ENCODE data around the gene NUDT22.
A peak's percentile ranks its signal among the peaks of the same experiment; 100 is the strongest.

NUDT22 gene

GRCh38 chr11:64275031-64275800 lies 49.1 kb downstream of the NUDT22 start:
- no peak for TF ChIP-seq CTCF (IDR thresholded peaks at IDR 0.05; ENCODE audit: low read depth, low read length)

GRCh38 chr11:64275841-64276240 lies 49.8 kb downstream of the NUDT22 start:
- no peak for TF ChIP-seq CTCF (IDR thresholded peaks at IDR 0.05; ENCODE audit: low read depth, low read length)
- DNase-seq (ENCODE audit: low read depth in 2 of 2), result no peak
- no peak overlapping the region for H3K4me3 ChIP-seq (replicated peaks in 1 of 2; ENCODE audit: low read depth in 2 of 2, low read length in 2 of 2)

More at GRCh38 chr11:64275031-64275800, 49.1 kb downstream of the NUDT22 start:
- H3K4me3 ChIP-seq (replicated peaks in 1 of 2; ENCODE audit: low read depth in 2 of 2, low read length in 2 of 2), result no peak overlapping the region
- DNase-seq (ENCODE audit: low read depth in 2 of 2), result no peak

GRCh38 chr11:64276653-64277431 lies 50.8 kb downstream of the NUDT22 start:
- peak in 1 of 2 donors; percentile 28 for DNase-seq (ENCODE audit: low read depth in 2 of 2)
- H3K4me3 ChIP-seq (replicated peaks in 1 of 2; ENCODE audit: low read depth in 2 of 2, low read length in 2 of 2), result no peak overlapping the region
- TF ChIP-seq CTCF (IDR thresholded peaks at IDR 0.05; ENCODE audit: low read depth, low read length), result no peak

- no peak overlapping the region for H3K4me3 ChIP-seq (replicated peaks in 1 of 2; ENCODE audit: low read depth in 2 of 2, low read length in 2 of 2)
- TF ChIP-seq CTCF (IDR thresholded peaks at IDR 0.05; ENCODE audit: low read depth, low read length), result no peak
- DNase-seq (ENCODE audit: low read depth in 2 of 2), result no peak
These were observed 52.6 kb downstream of the NUDT22 start for GRCh38 chr11:64278576-64279190.
